GM18502 (cell line): ENCODE data around the gene P2RY1.
A peak's percentile ranks its signal among the peaks of the same experiment; 100 is the strongest.

Experiments used
- ATAC-seq: cut with Tn5 transposase; IDR thresholded peaks from one replicate; pipeline ENCODE4 v1.9.1; 2021; ENCODE audit warnings: mild to moderate bottlenecking; ENCODE audit not compliant: unreplicated experiment, poor library complexity

P2RY1 gene

GRCh38 chr3:152834776-152835600 lies at the start of gene P2RY1:
Gene P2RY1 (plus strand): TSS chr3:152835131. CDS start chr3:152835783, 652 bp downstream.
- peak; percentile 84 for ATAC-seq

GRCh38 chr3:152786977-152787681 lies 47.8 kb upstream of the P2RY1 start:
- ATAC-seq = no peak

GRCh38 chr3:152790651-152791387 lies 44.1 kb upstream of the P2RY1 start:
- ATAC-seq = no peak

GRCh38 chr3:152793969-152794368 lies 41.0 kb upstream of the P2RY1 start:
- no peak for ATAC-seq

GRCh38 chr3:152797751-152798432 lies 37.0 kb upstream of the P2RY1 start:
- no peak for ATAC-seq

- no peak for ATAC-seq
Measured at GRCh38 chr3:152811974-152812760, 22.8 kb upstream of the P2RY1 start.

- no peak for ATAC-seq
Measured at GRCh38 chr3:152817400-152817799, 17.5 kb upstream of the P2RY1 start.

GRCh38 chr3:152818027-152818426 lies 16.9 kb upstream of the P2RY1 start:
- no peak for ATAC-seq

- no peak for ATAC-seq
Measured at GRCh38 chr3:152823173-152823572, 11.8 kb upstream of the P2RY1 start.

- no peak for ATAC-seq
Measured at GRCh38 chr3:152823781-152824180, 11.2 kb upstream of the P2RY1 start.

GRCh38 chr3:152825566-152825965 lies 9.4 kb upstream of the P2RY1 start:
- no peak for ATAC-seq

- ATAC-seq = peak; percentile 47
Measured at GRCh38 chr3:152826476-152826875, 8.5 kb upstream of the P2RY1 start.

GRCh38 chr3:152827313-152827712 lies 7.6 kb upstream of the P2RY1 start:
- ATAC-seq = no peak

- ATAC-seq = no peak
Measured at GRCh38 chr3:152828075-152828840, 6.7 kb upstream of the P2RY1 start.

- no peak for ATAC-seq
Measured at GRCh38 chr3:152830245-152830644, 4.7 kb upstream of the P2RY1 start.

- ATAC-seq = no peak
Measured at GRCh38 chr3:152832046-152832445, 2.9 kb upstream of the P2RY1 start.

- no peak for ATAC-seq
Measured at GRCh38 chr3:152833089-152833488, 1.8 kb upstream of the P2RY1 start.

GRCh38 chr3:152834191-152834775 lies 648 bp upstream of the P2RY1 start:
- no peak for ATAC-seq
